ENCODE measurements around the gene GTSE1. TPM values are rescaled to one million over a fixed set of nuclear protein-coding genes. Genes with fewer than 3 reads are reported as not detected.

Gene GTSE1
- total RNA-seq, 1 experiment from 2014 or later: 42.6 TPM

DNA sequence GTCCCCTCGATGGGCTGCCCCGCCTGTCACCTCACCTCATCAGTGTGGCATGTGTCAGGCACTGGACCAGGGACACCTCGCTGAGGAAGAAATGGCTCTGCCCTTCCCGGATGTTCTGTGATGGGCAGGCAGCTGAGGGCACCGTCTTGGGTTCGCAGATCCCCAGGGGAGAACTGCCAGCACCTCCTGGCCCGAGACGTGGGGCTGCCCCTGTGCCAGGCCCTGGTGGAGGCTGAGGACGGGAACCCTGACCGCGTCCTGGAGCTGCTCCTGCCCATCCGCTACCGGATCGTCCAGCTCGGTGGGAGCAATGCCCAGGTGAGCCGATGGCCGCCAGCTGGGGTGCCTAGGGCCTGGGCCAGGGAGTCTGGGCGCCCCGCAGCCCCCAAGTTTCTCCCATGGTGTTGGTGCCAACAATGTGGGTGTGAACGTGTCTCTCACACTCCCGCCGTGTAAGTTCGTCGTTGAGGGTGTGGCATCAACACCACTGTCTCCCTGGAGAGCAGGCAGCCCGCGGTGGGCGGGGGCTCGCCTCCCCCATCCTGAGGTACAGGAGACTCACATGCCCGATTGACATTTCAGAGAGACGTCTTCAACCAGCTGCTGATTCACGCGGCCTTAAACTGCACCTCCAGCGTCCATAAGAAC is 7.3 kb upstream of the GTSE1 start:
- Histone ChIP-seq H3K23ac (ENCODE audit: insufficient read length, low read depth, low read length) (no peak overlapping the region), H3T11ph (ENCODE audit: low read length) (no peak overlapping the region), H2BK12ac (ENCODE audit: insufficient read length, low read depth, low read length) (no peak overlapping the region), H2AFZ (ENCODE audit: low read length) (no peak overlapping the region), H3K18ac (ENCODE audit: insufficient read length, low read depth, low read length) (no peak overlapping the region), H3K79me2 (ENCODE audit: insufficient read depth, low read length) (no peaks in the 10 kb centered on the region), H4K5ac (ENCODE audit: insufficient read length, low read depth, low read length) (no peak overlapping the region), H3K56ac (ENCODE audit: insufficient read length, low read depth, low read length) (no peak overlapping the region), H4K8ac (replicated peaks; ENCODE audit: insufficient read length, low read depth, low read length) (no peak overlapping the region), H3K79me1 (ENCODE audit: insufficient read depth, low read depth, low read length, poor library complexity, severe bottlenecking) (no peaks in the 10 kb centered on the region), H2BK20ac (ENCODE audit: low read depth, low read length, poor library complexity, severe bottlenecking) (no peak overlapping the region), H2BK120ac (ENCODE audit: low read depth, low read length, poor library complexity, severe bottlenecking) (no peak overlapping the region), H2AK5ac (ENCODE audit: insufficient read length, low read length) (no peak overlapping the region), H3K23me2 (ENCODE audit: insufficient read length, low read depth, low read length, poor library complexity, severe bottlenecking) (no peaks in the 10 kb centered on the region), H3K27me3 (ENCODE audit: insufficient read depth, low read length) (no peaks in the 10 kb centered on the region), H3K4ac (ENCODE audit: low read depth, low read length) (no peak overlapping the region), H3K14ac (ENCODE audit: insufficient read depth, low read length) (no peak overlapping the region), H4K20me1 (ENCODE audit: control insufficient read depth, insufficient read depth, insufficient read length) (no peaks in the 10 kb centered on the region), H3K9ac (ENCODE audit: extremely low read depth, insufficient read length, low read length) (no peak overlapping the region), H3K4me2 (ENCODE audit: insufficient read depth, insufficient read length, low read length) (no peak overlapping the region), H4K91ac (ENCODE audit: insufficient read length, low read depth, low read length) (no peak overlapping the region), H2BK5ac (ENCODE audit: insufficient read length, low read length) (no peak overlapping the region), H3K4me1 (ENCODE audit: insufficient read depth, low read length) (no peaks in the 10 kb centered on the region), H3K27ac (ENCODE audit: insufficient read length, low read depth, low read length) (no peak overlapping the region), H3K9me3 (ENCODE audit: control insufficient read depth, low read depth, low read length) (no peaks in the 10 kb centered on the region), H2BK15ac (ENCODE audit: low read depth, low read length) (no peak overlapping the region)
- H3K27me3 Mint-ChIP-seq (ENCODE audit: low read depth): no peaks in the 10 kb centered on the region; the same call in 1 of the 2 replicates
- WGBS (ENCODE audit: extremely low coverage, insufficient read length, low lambda C conversion rate): no CpG with 5 or more reads among the region's 33 CpGs
- H3K36me3 Mint-ChIP-seq (ENCODE audit: insufficient read depth in 1 of 3, low read depth in 3 of 3): peaks cover 5 to 38% (median 35%) of the 10 kb centered on the region in 3 experiments; a peak in 6 of 7 replicates
- H3K9me3 Mint-ChIP-seq: no peaks in the 10 kb centered on the region
- no peak for DNase-seq
- H3K27ac Mint-ChIP-seq: no peak overlapping the region
- TF ChIP-seq, protein P1, sequence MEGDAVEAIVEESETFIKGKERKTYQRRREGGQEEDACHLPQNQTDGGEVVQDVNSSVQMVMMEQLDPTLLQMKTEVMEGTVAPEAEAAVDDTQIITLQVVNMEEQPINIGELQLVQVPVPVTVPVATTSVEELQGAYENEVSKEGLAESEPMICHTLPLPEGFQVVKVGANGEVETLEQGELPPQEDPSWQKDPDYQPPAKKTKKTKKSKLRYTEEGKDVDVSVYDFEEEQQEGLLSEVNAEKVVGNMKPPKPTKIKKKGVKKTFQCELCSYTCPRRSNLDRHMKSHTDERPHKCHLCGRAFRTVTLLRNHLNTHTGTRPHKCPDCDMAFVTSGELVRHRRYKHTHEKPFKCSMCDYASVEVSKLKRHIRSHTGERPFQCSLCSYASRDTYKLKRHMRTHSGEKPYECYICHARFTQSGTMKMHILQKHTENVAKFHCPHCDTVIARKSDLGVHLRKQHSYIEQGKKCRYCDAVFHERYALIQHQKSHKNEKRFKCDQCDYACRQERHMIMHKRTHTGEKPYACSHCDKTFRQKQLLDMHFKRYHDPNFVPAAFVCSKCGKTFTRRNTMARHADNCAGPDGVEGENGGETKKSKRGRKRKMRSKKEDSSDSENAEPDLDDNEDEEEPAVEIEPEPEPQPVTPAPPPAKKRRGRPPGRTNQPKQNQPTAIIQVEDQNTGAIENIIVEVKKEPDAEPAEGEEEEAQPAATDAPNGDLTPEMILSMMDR (conservative IDR thresholded peaks at IDR 0.05): no peak
- H3K4me1 Mint-ChIP-seq: no peaks in the 10 kb centered on the region
- H3K4me3 Mint-ChIP-seq: no peak overlapping the region

Measured in H9 (cell line).